H1 (cell line): ENCODE data around the gene RNU1-4. TPM values are rescaled to one million over a fixed set of nuclear protein-coding genes. Genes with fewer than 3 reads are reported as not detected.
"Not testable (repeated sequence)": the region's sequence is repeated elsewhere in the genome, so short reads cannot be mapped to it uniquely, and the experiment has no call there.

Source experiments
- CTCF ChIA-PET: fragments of 300-600 bp; sonication (Branson Sonifier 250); formaldehyde crosslinking; loops from one replicate; lab custom pipeline; 2021; ENCODE audit not compliant: partially characterized antibody; lab: Charles Lee
- POLR2A ChIA-PET: fragments of 300-600 bp; sonication (Branson Sonifier 250); formaldehyde crosslinking; loops from one replicate; lab custom pipeline; 2021; ENCODE audit warnings: inconsistent platforms; ENCODE audit not compliant: partially characterized antibody; lab: Charles Lee
- DNase-seq, 2 experiments: peaks; one replicate each; pipeline versions ENCODE4 v3.0.0 to v3.0.0-alpha.2; 2010 to 2022; ENCODE audit warnings: low spot score in 2 of 2, low read depth in 1 of 2, mixed read lengths in 1 of 2
- FAIRE-seq: peaks from 2 replicates; lab custom pipeline; 2011; peaks lifted over from hg19 to GRCh38; lab: Jason Lieb, UNC
- H2AFZ ChIP-seq: 2 replicates; pipeline ENCODE4 v1.8.1; 2012; ENCODE audit warnings: low read length, inconsistent platforms
- H2AK5ac ChIP-seq: 2 replicates; pipeline ENCODE4 v1.6.1; 2013; ENCODE audit warnings: low read depth, low read length
- H2BK120ac ChIP-seq: replicated peaks from 2 replicates; pipeline ENCODE3; 2013; ENCODE audit warnings: low read depth, low read length, inconsistent platforms
- H2BK12ac ChIP-seq: 2 replicates; pipeline ENCODE4 v1.6.1; 2013; ENCODE audit warnings: low read depth, low read length
- H2BK15ac ChIP-seq: 2 replicates; pipeline ENCODE4 v1.6.1; 2013; ENCODE audit warnings: low read length
- H2BK20ac ChIP-seq: 2 replicates; pipeline ENCODE4 v1.6.1; 2013; ENCODE audit warnings: low read length
- H2BK5ac ChIP-seq: 2 replicates; pipeline ENCODE4 v1.6.1; 2013; ENCODE audit warnings: low read depth, low read length
- H3K14ac ChIP-seq: 2 replicates; pipeline ENCODE4 v1.6.1; 2013; ENCODE audit warnings: inconsistent platforms; ENCODE audit not compliant: insufficient read length
- H3K18ac ChIP-seq: 2 replicates; pipeline ENCODE4 v1.6.1; 2013; ENCODE audit warnings: low read length; ENCODE audit errors: extremely low read depth
- H3K23ac ChIP-seq: 2 replicates; pipeline ENCODE4 v1.6.1; 2013; ENCODE audit warnings: inconsistent platforms; ENCODE audit not compliant: insufficient read length
- H3K23me2 ChIP-seq: 2 replicates; pipeline ENCODE4 v1.6.1; 2013; ENCODE audit warnings: low read depth, low read length
- H3K27ac ChIP-seq: 2 replicates; pipeline ENCODE4 v1.6.1; 2011; ENCODE audit warnings: low read depth, low read length, inconsistent platforms
- H3K27me3 ChIP-seq, 4 experiments: replicated peaks in 1 of 4; 1 replicate in 1 of 4; 2 replicates in 3 of 4; pipeline versions ENCODE4 v1.6.1 to v1.8.1; 2011 to 2013; ENCODE audit warnings: low read length in 3 of 4, mild to moderate bottlenecking in 3 of 4, inconsistent platforms in 2 of 4, mixed read lengths in 2 of 4, moderate library complexity in 1 of 4; ENCODE audit not compliant: control insufficient read depth in 3 of 4, insufficient read depth in 3 of 4; ENCODE audit errors: extremely low read depth in 1 of 4
- H3K36me3 ChIP-seq, 4 experiments: 2 replicates each; pipeline versions ENCODE4 v1.6.1 to v1.8.1; 2011 to 2013; ENCODE audit warnings: mild to moderate bottlenecking in 4 of 4, low read length in 3 of 4, moderate library complexity in 2 of 4, control low read depth in 1 of 4, inconsistent platforms in 1 of 4; ENCODE audit not compliant: insufficient read depth in 4 of 4, control insufficient read depth in 2 of 4
- H3K4ac ChIP-seq: replicated peaks from 2 replicates; pipeline ENCODE3; 2013; ENCODE audit warnings: low read length, low read depth, mixed read lengths, inconsistent platforms; ENCODE audit not compliant: insufficient read length
- H3K4me1 ChIP-seq, 4 experiments: replicated peaks in 1 of 4; 1 replicate in 1 of 4; 2 replicates in 3 of 4; pipeline versions ENCODE4 v1.6.1 to v1.8.1; 2011 to 2013; ENCODE audit warnings: low read length in 3 of 4, inconsistent platforms in 2 of 4, mixed read lengths in 1 of 4; ENCODE audit not compliant: insufficient read depth in 4 of 4, control insufficient read depth in 3 of 4
- H3K4me2 ChIP-seq, 2 experiments: 2 replicates each; pipeline versions ENCODE4 v1.6.1 to v1.8.1; 2011 to 2013; ENCODE audit warnings: low read depth in 2 of 2, low read length in 2 of 2, control low read depth in 1 of 2, inconsistent platforms in 1 of 2, mild to moderate bottlenecking in 1 of 2; ENCODE audit not compliant: insufficient read depth in 1 of 2
- H3K4me3 ChIP-seq, 4 experiments: fragments of 200-600, 300-600 bp in 1 of 4; sonication (generic), shearing (Covaris generic), sonication (Bioruptor Twin) in 1 of 4; 2 replicates each; pipeline versions ENCODE4 v1.5.1 to v1.8.1; 2011 to 2016; ENCODE audit warnings: low read length in 4 of 4, low read depth in 3 of 4, control low read depth in 2 of 4, inconsistent platforms in 2 of 4, mild to moderate bottlenecking in 2 of 4, mixed read lengths in 1 of 4, moderate library complexity in 1 of 4; ENCODE audit not compliant: insufficient read depth in 2 of 4; ENCODE audit errors: extremely low read depth in 1 of 4
- H3K56ac ChIP-seq: replicated peaks from 2 replicates; pipeline ENCODE3; 2013; ENCODE audit warnings: low read depth, mild to moderate bottlenecking, mixed read lengths, low read length, inconsistent platforms; ENCODE audit not compliant: insufficient read length
- H3K79me1 ChIP-seq: 2 replicates; pipeline ENCODE4 v1.6.1; 2013; ENCODE audit warnings: low read depth, low read length, control low read depth
- H3K79me2 ChIP-seq, 2 experiments: 2 replicates each; pipeline versions ENCODE4 v1.6.1 to v1.8.1; 2012 to 2013; ENCODE audit warnings: low read length in 2 of 2, mild to moderate bottlenecking in 2 of 2, inconsistent platforms in 1 of 2; ENCODE audit not compliant: insufficient read depth in 2 of 2, control insufficient read depth in 1 of 2
- H3K9ac ChIP-seq, 4 experiments: replicated peaks in 1 of 4; 1 replicate in 1 of 4; 2 replicates in 3 of 4; pipeline versions ENCODE4 v1.6.1 to v1.8.1; 2011 to 2013; ENCODE audit warnings: low read depth in 3 of 4, low read length in 3 of 4, control low read depth in 2 of 4, mild to moderate bottlenecking in 2 of 4, moderate library complexity in 2 of 4, inconsistent platforms in 1 of 4; ENCODE audit errors: extremely low read depth in 1 of 4
- H3K9me3 ChIP-seq, 2 experiments: 2 replicates each; pipeline versions ENCODE4 v1.6.1 to v1.8.1; 2012 to 2013; ENCODE audit warnings: mild to moderate bottlenecking in 2 of 2, moderate library complexity in 2 of 2, control low read depth in 1 of 2, inconsistent platforms in 1 of 2, low read depth in 1 of 2, low read length in 1 of 2, mixed read lengths in 1 of 2; ENCODE audit not compliant: insufficient read depth in 2 of 2
- H4K20me1 ChIP-seq, 2 experiments: replicated peaks in 1 of 2; 2 replicates each; pipeline versions ENCODE3 to v1.8.1; 2011 to 2013; ENCODE audit warnings: inconsistent platforms in 2 of 2, low read length in 2 of 2, mild to moderate bottlenecking in 1 of 2; ENCODE audit not compliant: insufficient read depth in 2 of 2, control insufficient read depth in 1 of 2
- H4K5ac ChIP-seq: 2 replicates; pipeline ENCODE4 v1.6.1; 2013; ENCODE audit warnings: low read length, low read depth, mixed read lengths, inconsistent platforms; ENCODE audit not compliant: insufficient read length
- H4K8ac ChIP-seq: 2 replicates; pipeline ENCODE4 v1.8.0; 2013; ENCODE audit warnings: mild to moderate bottlenecking, moderate library complexity, low read length, inconsistent platforms; ENCODE audit not compliant: insufficient read depth; ENCODE audit errors: extremely low read depth
- H4K91ac ChIP-seq: replicated peaks from 2 replicates; pipeline ENCODE3; 2013; ENCODE audit warnings: low read length, mixed read lengths, inconsistent platforms; ENCODE audit not compliant: insufficient read length
- WGBS, 2 experiments: shearing (Covaris generic) in 1 of 2; methylation state at CpG; one replicate each; pipeline versions ENCODE4 v1.1.6 to v1.1.7; 2013 to 2015; ENCODE audit warnings: low lambda C conversion rate in 2 of 2, mixed read lengths in 2 of 2, inconsistent platforms in 1 of 2, low coverage in 1 of 2, missing lambda C conversion rate in 1 of 2; ENCODE audit not compliant: insufficient replicate concordance in 2 of 2, insufficient coverage in 1 of 2, insufficient read length in 1 of 2; ENCODE audit errors: extremely low coverage in 1 of 2, missing lambda C conversion rate in 1 of 2; 5-methylcytosine and 5-hydroxymethylcytosine counted together
- polyA plus RNA-seq, 7 experiments: library from polyadenylated mRNA; depleted of rRNA in 3 of 7; stranded (reverse) in 5 of 7; unstranded in 2 of 7; fragments of >200 nt in 5 of 7; fragments of 200-250 nt in 2 of 7; gene quantifications; 1 replicate in 5 of 7; 2 replicates in 1 of 7; 4 replicates in 1 of 7; pipeline versions ENCODE4 v1.2.1 to v1.2.3, GENCODE V29; 2011 to 2013; ENCODE audit warnings: missing spikeins in 2 of 7, mixed read lengths in 2 of 7
- total RNA-seq: library from RNA; stranded (reverse); fragmentation: NEBNext Ultra II Directional; extraction: Animal tissue kit (Norgen Biotek cat#: 25700); gene quantifications from 2 replicates; pipeline ENCODE4 v1.2.1, GENCODE V29; 2021

The RNU1-4 gene
- total and polyA plus RNA-seq, 2 of the 8 experiments (the other 6 are each of a cell fraction or from before 2014, with no cell fraction given) = 145 to 1,303 TPM

GRCh38 chr1:16708704-16709103 lies 31.6 kb upstream of the RNU1-4 start:
- not testable (repeated sequence) for H3K23me2 ChIP-seq, H3K9me3 ChIP-seq, H3K4me2 ChIP-seq, H3K23ac ChIP-seq, H3K4me1 ChIP-seq, H2AK5ac ChIP-seq, H3K79me1 ChIP-seq, H3K18ac ChIP-seq, H3K27ac ChIP-seq, H4K5ac ChIP-seq, H2BK12ac ChIP-seq, H3K4ac ChIP-seq, H3K56ac ChIP-seq, H3K4me3 ChIP-seq, H2BK15ac ChIP-seq, H2BK120ac ChIP-seq, FAIRE-seq, H3K14ac ChIP-seq, H3K36me3 ChIP-seq, H2BK20ac ChIP-seq, H3K27me3 ChIP-seq, DNase-seq, H3K79me2 ChIP-seq, H3K9ac ChIP-seq, H4K20me1 ChIP-seq, H2AFZ ChIP-seq, H4K91ac ChIP-seq, H4K8ac ChIP-seq, H2BK5ac ChIP-seq
- POLR2A ChIA-PET = interaction anchor here (0.9 to 6.8 kb wide), 2 partner anchors 9 to 15 kb away, joined by 4 to 52 read pairs; no protein-coding TSS in a partner anchor
- CTCF ChIA-PET = interaction anchor here (0.8 to 29.9 kb wide), 10 partner anchors 4 to 243 kb away, joined by 3 to 723 read pairs (median 6); partner anchors contain the start of gene NBPF1
- no CpG with 5 or more reads among the region's 6 CpGs for WGBS, 2 experiments

DNA sequence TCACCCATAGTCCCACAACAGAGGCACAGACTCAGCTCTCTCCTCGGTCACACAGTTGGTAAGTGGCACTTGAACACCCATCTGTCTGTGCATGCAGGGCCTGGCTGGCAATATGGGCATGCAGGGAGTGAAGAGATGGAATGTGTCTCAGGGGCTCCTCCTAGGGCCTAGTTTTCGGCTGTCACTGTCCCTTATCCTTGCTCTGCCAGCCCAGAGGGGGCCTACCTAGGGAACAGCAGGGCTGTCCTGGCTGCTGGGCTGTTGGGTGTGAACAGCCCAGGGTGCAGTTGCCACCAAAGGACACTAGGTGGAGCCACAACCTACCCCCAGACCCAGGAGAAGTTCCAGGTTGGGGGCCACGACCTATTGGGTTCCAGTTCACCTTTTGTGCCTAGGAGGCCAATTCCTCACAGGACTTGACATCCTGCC lies 30.6 kb upstream of the RNU1-4 start:
- FAIRE-seq = peak; percentile 94
- CTCF ChIA-PET = interaction anchor here (0.7 to 29.9 kb wide), 12 partner anchors 3 to 242 kb away, joined by 3 to 723 read pairs (median 6); partner anchors contain the start of gene NBPF1
- H4K8ac ChIP-seq = not testable (repeated sequence)

More for the DNA sequence above, 30.6 kb upstream of the RNU1-4 start:
- not testable (repeated sequence) for H2BK15ac ChIP-seq, H2BK5ac ChIP-seq, H3K56ac ChIP-seq, H3K27ac ChIP-seq, H2AK5ac ChIP-seq, H3K23ac ChIP-seq, H3K79me1 ChIP-seq, H4K5ac ChIP-seq, H3K23me2 ChIP-seq, H4K91ac ChIP-seq, H3K79me2 ChIP-seq, H2BK120ac ChIP-seq, H2BK12ac ChIP-seq, H4K20me1 ChIP-seq, H2AFZ ChIP-seq, H3K4ac ChIP-seq, H3K4me3 ChIP-seq, H2BK20ac ChIP-seq, H3K4me2 ChIP-seq, H3K9me3 ChIP-seq, H3K36me3 ChIP-seq, H3K27me3 ChIP-seq, H3K18ac ChIP-seq, H3K14ac ChIP-seq, H3K9ac ChIP-seq, H3K4me1 ChIP-seq
- POLR2A ChIA-PET = interaction anchor here (0.9 to 6.8 kb wide), 2 partner anchors 8 to 16 kb away, joined by 4 to 52 read pairs; no protein-coding TSS in a partner anchor
- 56% methylated on average over 2 of the region's 3 CpGs; no CpG with 5 or more reads in 1 of the 2 experiments for WGBS, 2 experiments
- peak in 1 of 2 experiments; percentile 80 for DNase-seq
